Fibroblast of villous mesenchyme (primary cell): ENCODE results near the gene TAF10. TPM values are rescaled to one million over a fixed set of nuclear protein-coding genes. Genes with fewer than 3 reads are reported as not detected.

Experiments
- DNase-seq: peaks from one replicate; pipeline ENCODE4 v3.0.0-alpha.2; 2010; ENCODE audit warnings: low read depth
- H3K4me3 ChIP-seq: 2 replicates; pipeline ENCODE4 v1.5.1; 2011; ENCODE audit warnings: low read depth, mild to moderate bottlenecking, low read length
- CTCF ChIP-seq: IDR thresholded peaks from 2 replicates; pipeline ENCODE4 v1.5.1; 2012; ENCODE audit warnings: low read depth, mild to moderate bottlenecking, low read length; ENCODE audit not compliant: insufficient read depth
- total RNA-seq: library from RNA; depleted of rRNA; stranded (reverse); fragments of >200 nt; gene quantifications from 2 replicates; pipeline ENCODE4 v1.2.3, GENCODE V29; 2012

The TAF10 gene
- total RNA-seq, 1 donor, result 28.9 TPM

GRCh38 chr11:6571434-6572008, 40.5 kb downstream of the TAF10 start:
- no peak for DNase-seq
- H3K4me3 ChIP-seq, result no peak overlapping the region
- TF ChIP-seq CTCF, result no peak

- no peak for DNase-seq
- no peak for TF ChIP-seq CTCF
- no peak overlapping the region for H3K4me3 ChIP-seq
Observed at GRCh38 chr11:6570691-6571427, 41.2 kb downstream of the TAF10 start.

GRCh38 chr11:6569706-6570105, 42.3 kb downstream of the TAF10 start:
- no peak overlapping the region for H3K4me3 ChIP-seq
- no peak for TF ChIP-seq CTCF
- DNase-seq, result no peak

- peak; percentile 57 for DNase-seq
- no peak for TF ChIP-seq CTCF
- H3K4me3 ChIP-seq, result no peak overlapping the region
Observed at GRCh38 chr11:6568191-6568918, 43.7 kb downstream of the TAF10 start.

- no peak overlapping the region for H3K4me3 ChIP-seq
- no peak for TF ChIP-seq CTCF
- no peak for DNase-seq
Observed at GRCh38 chr11:6567371-6567745, 44.7 kb downstream of the TAF10 start.

- TF ChIP-seq CTCF, result no peak
- no peak for DNase-seq
- no peak overlapping the region for H3K4me3 ChIP-seq
Observed at GRCh38 chr11:6566704-6567370, 45.2 kb downstream of the TAF10 start.
